Measurements from ENCODE around the gene CLEC19A. TPM values are rescaled to one million over a fixed set of nuclear protein-coding genes. Genes with fewer than 3 reads are reported as not detected.

Gene CLEC19A
- total RNA-seq, 1 donor from 2014 or later, result 1.9 TPM

DNA sequence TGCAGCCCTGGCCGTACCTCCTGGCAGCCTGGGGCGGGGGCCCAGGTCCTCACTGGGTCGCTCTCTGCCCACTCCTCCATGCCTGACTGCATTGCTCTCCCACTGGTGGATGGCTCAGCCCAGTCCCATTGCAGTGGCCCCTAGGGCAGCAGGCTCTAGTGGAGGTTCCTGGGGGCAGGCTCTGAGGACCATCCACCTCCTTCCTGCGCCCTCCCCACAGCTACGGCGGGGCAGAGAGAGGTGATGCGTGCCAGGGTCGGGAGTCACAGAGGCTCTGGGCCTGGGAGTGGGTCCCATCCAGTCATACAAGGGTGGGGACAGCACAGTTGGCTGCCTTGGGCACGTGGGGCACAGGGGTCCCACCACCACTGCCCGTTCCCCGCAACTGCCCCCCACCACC lies 44.0 kb upstream of the CLEC19A start:
- Mint-ChIP-seq H3K27ac (no peak overlapping the region), H3K4me3 (no peak overlapping the region), H3K4me1 (peaks cover 2% of the 10 kb centered on the region), H3K36me3 (peaks cover 25% of the 10 kb centered on the region), H3K27me3 (ENCODE audit: insufficient read depth, low read depth) (peaks cover 2% of the 10 kb centered on the region), H3K9me3 (peaks cover 9% of the 10 kb centered on the region)
- Histone ChIP-seq H4K20me1 (ENCODE audit: low read depth) (no peaks in the 10 kb centered on the region), H3K4me2 (no peak overlapping the region), H3K4me3 (no peak overlapping the region), H3K27ac (no peak overlapping the region), H3K36me3 (no peaks in the 10 kb centered on the region), H3F3A (ENCODE audit: low read depth) (no peaks in the 10 kb centered on the region), H3K79me2 (ENCODE audit: low read depth) (no peaks in the 10 kb centered on the region), H3K4me1 (no peaks in the 10 kb centered on the region), H2AFZ (replicated peaks) (no peak overlapping the region), H3K27me3 (no peaks in the 10 kb centered on the region), H3K9me3 (ENCODE audit: low read depth) (no peaks in the 10 kb centered on the region), H3K9ac (no peak overlapping the region)
- no peak for DNase-seq (ENCODE audit: low spot score)
- TF ChIP-seq EZH2 (IDR thresholded peaks at IDR 0.05) (no peak), EZH2phosphoT487 (IDR thresholded peaks at IDR 0.05) (no peak)
- TF ChIP-seq, protein P1, sequence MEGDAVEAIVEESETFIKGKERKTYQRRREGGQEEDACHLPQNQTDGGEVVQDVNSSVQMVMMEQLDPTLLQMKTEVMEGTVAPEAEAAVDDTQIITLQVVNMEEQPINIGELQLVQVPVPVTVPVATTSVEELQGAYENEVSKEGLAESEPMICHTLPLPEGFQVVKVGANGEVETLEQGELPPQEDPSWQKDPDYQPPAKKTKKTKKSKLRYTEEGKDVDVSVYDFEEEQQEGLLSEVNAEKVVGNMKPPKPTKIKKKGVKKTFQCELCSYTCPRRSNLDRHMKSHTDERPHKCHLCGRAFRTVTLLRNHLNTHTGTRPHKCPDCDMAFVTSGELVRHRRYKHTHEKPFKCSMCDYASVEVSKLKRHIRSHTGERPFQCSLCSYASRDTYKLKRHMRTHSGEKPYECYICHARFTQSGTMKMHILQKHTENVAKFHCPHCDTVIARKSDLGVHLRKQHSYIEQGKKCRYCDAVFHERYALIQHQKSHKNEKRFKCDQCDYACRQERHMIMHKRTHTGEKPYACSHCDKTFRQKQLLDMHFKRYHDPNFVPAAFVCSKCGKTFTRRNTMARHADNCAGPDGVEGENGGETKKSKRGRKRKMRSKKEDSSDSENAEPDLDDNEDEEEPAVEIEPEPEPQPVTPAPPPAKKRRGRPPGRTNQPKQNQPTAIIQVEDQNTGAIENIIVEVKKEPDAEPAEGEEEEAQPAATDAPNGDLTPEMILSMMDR (IDR thresholded peaks at IDR 0.05), result no peak

DNA sequence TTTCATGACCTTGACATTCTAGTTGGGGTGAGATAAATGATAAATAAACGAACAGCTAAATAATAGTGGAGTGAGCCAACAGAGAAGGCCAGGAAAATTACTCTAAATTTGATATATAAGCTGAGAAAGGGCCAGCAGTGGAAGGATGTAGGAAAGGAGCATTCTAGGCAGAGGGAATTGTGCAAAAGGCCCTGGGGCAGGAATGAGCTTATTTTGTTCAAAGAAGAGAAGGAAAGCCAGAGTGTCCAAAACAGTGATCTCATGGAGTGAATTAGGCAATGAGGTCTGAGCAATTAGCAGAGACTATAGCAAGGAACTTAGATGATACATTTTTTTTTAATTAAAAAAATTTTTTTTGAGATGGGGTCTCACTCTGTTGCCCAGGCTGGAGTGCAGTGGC lies 43.3 kb upstream of the CLEC19A start:
- Mint-ChIP-seq H3K36me3 (peaks cover 21% of the 10 kb centered on the region), H3K27ac (no peak overlapping the region), H3K9me3 (peaks cover 7% of the 10 kb centered on the region), H3K4me3 (no peak overlapping the region), H3K27me3 (ENCODE audit: insufficient read depth, low read depth) (peaks cover 2% of the 10 kb centered on the region), H3K4me1 (peaks cover 2% of the 10 kb centered on the region)
- Histone ChIP-seq H3K27ac (no peak overlapping the region), H3F3A (ENCODE audit: low read depth) (no peaks in the 10 kb centered on the region), H3K9ac (no peak overlapping the region), H3K4me2 (no peak overlapping the region), H3K9me3 (ENCODE audit: low read depth) (no peaks in the 10 kb centered on the region), H3K4me1 (no peaks in the 10 kb centered on the region), H3K27me3 (no peaks in the 10 kb centered on the region), H2AFZ (replicated peaks) (no peak overlapping the region), H3K36me3 (no peaks in the 10 kb centered on the region), H3K4me3 (no peak overlapping the region), H3K79me2 (ENCODE audit: low read depth) (no peaks in the 10 kb centered on the region), H4K20me1 (ENCODE audit: low read depth) (no peaks in the 10 kb centered on the region)
- TF ChIP-seq EZH2 (IDR thresholded peaks at IDR 0.05) (no peak), EZH2phosphoT487 (IDR thresholded peaks at IDR 0.05) (no peak)
- TF ChIP-seq, protein P1 (IDR thresholded peaks at IDR 0.05), result no peak
- no peak for DNase-seq (ENCODE audit: low spot score)

DNA sequence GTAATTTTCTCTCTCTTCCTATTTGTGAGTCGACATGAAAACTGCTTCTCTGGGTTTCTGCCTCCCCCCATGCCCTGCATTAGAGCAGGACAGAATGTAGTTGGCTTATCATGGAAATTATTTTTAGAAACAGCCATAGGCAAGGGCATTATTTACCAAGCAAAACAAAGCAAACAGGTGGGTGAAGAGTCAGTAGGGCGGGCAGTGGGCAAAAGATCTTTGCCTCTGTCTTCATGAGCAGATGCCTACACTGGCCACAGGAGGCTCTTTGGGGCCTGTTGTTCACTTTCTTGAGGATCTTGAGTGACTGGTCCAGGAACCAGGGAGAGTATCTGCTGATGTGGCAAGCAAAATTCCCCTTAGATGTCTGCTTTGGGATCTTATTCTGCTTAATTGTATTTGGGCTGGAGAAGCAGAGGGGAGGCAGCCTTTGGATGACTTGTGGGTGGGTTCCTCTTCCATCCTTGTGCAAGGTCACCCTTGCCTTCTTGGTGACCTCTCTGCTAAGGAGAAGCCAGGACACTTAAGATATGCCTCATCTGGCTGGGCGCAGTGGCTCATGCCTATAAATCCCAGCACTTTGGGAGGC lies 42.5 kb upstream of the CLEC19A start:
- DNase-seq (ENCODE audit: low spot score), result no peak
- Histone ChIP-seq H3K27me3 (no peaks in the 10 kb centered on the region), H3K4me2 (no peak overlapping the region), H3K9me3 (ENCODE audit: low read depth) (no peaks in the 10 kb centered on the region), H3K4me1 (no peaks in the 10 kb centered on the region), H3K36me3 (no peaks in the 10 kb centered on the region), H3K79me2 (ENCODE audit: low read depth) (no peaks in the 10 kb centered on the region), H3K9ac (no peak overlapping the region), H3K27ac (no peak overlapping the region), H3F3A (ENCODE audit: low read depth) (no peaks in the 10 kb centered on the region), H4K20me1 (ENCODE audit: low read depth) (no peaks in the 10 kb centered on the region), H2AFZ (replicated peaks) (no peak overlapping the region), H3K4me3 (no peak overlapping the region)
- no peak overlapping the region for H3K27ac Mint-ChIP-seq
- H3K4me3 Mint-ChIP-seq, result no peak overlapping the region
- peaks cover 2% of the 10 kb centered on the region for H3K27me3 Mint-ChIP-seq (ENCODE audit: insufficient read depth, low read depth)
- H3K9me3 Mint-ChIP-seq, result peaks cover 6% of the 10 kb centered on the region
- H3K36me3 Mint-ChIP-seq, result peaks cover 18% of the 10 kb centered on the region
- TF ChIP-seq EZH2 (IDR thresholded peaks at IDR 0.05), result no peak
- no peak for TF ChIP-seq EZH2phosphoT487 (IDR thresholded peaks at IDR 0.05)
- TF ChIP-seq, protein P1 (IDR thresholded peaks at IDR 0.05), result no peak
- peaks cover 2% of the 10 kb centered on the region for H3K4me1 Mint-ChIP-seq
